Umbilical cord (tissue), 1 donor: ENCODE data around the gene TAOK3. TPM values are rescaled to one million over a fixed set of nuclear protein-coding genes. Genes with fewer than 3 reads are reported as not detected.

Experiments used
- total RNA-seq: library from RNA; depleted of rRNA; stranded (reverse); fragments of >200 nt; gene quantifications from one replicate; pipeline ENCODE4 v1.2.3, GENCODE V29; 2014; ENCODE audit warnings: low replicate concordance; ENCODE audit not compliant: insufficient read depth

Gene TAOK3
- total RNA-seq, 1 donor from 2014 or later = 43.6 TPM

Other genes starting within 250 kb of the TAOK3 start
- 136 TPM for gene PEBP1, start 236.8 kb downstream of the TAOK3 start, total RNA-seq
- 96.5 TPM for gene SUDS3, start 3.6 kb upstream of the TAOK3 start, total RNA-seq